PC-9 (cell line): ENCODE measurements around the gene VPS13D. TPM values are rescaled to one million over a fixed set of nuclear protein-coding genes. Genes with fewer than 3 reads are reported as not detected.
A peak's percentile ranks its signal among the peaks of the same experiment; 100 is the strongest.

Source experiments
- BruUV-seq: library from RNA; stranded (reverse); fragments of 400-500 nt; replicated peaks from 2 replicates; lab custom pipeline; 2021; lab: Mats Ljungman, UMichigan
- CTCF ChIA-PET: fragments of 300-600 bp; sonication (Branson Sonifier 250); formaldehyde crosslinking; loops from one replicate; lab custom pipeline; 2022; ENCODE audit warnings: antibody characterized with exemption; lab: Charles Lee
- POLR2A ChIA-PET: fragments of 300-600 bp; sonication (Branson Sonifier 250); formaldehyde crosslinking; loops from one replicate; lab custom pipeline; 2022; ENCODE audit warnings: antibody characterized with exemption; ENCODE audit not compliant: unreplicated experiment; lab: Charles Lee
- DNase-seq, 2 experiments: peaks; one replicate each; pipeline versions ENCODE4 v3.0.0 to v3.0.0-alpha.2; 2015 to 2022; ENCODE audit warnings: mixed read lengths in 1 of 2
- H2AFZ ChIP-seq: fragments of 200-600 bp; sonication (generic); 2 replicates; pipeline ENCODE4 v1.8.1; 2017; ENCODE audit warnings: antibody characterized with exemption
- H3F3A ChIP-seq: fragments of 200-600 bp; sonication (generic); 2 replicates; pipeline ENCODE4 v1.8.1; 2017; ENCODE audit warnings: antibody characterized with exemption, mild to moderate bottlenecking, low read depth; ENCODE audit not compliant: insufficient read depth
- H3K27ac ChIP-seq: fragments of 200-600 bp; sonication (generic); 2 replicates; pipeline ENCODE4 v1.6.1; 2016; ENCODE audit warnings: mixed run types
- H3K27me3 ChIP-seq: fragments of 200-600 bp; sonication (generic); 2 replicates; pipeline ENCODE4 v1.6.1; 2016; ENCODE audit warnings: low read depth, mixed run types; ENCODE audit not compliant: insufficient read depth
- H3K36me3 ChIP-seq: fragments of 200-600 bp; sonication (generic); 2 replicates; pipeline ENCODE4 v1.6.1; 2016; ENCODE audit warnings: low read depth, mixed run types
- H3K4me1 ChIP-seq: fragments of 200-600 bp; sonication (generic); replicated peaks from 2 replicates; pipeline ENCODE4 v1.6.1; 2016; ENCODE audit warnings: mixed run types; ENCODE audit not compliant: insufficient read depth
- H3K4me2 ChIP-seq: fragments of 200-600 bp; sonication (generic); 2 replicates; pipeline ENCODE4 v1.6.1; 2017; ENCODE audit warnings: mixed run types
- H3K4me3 ChIP-seq: fragments of 200-600 bp; sonication (generic); 2 replicates; pipeline ENCODE4 v1.6.1; 2016; ENCODE audit warnings: mixed run types
- H3K79me2 ChIP-seq: fragments of 200-600 bp; sonication (generic); 2 replicates; pipeline ENCODE4 v1.6.1; 2017; ENCODE audit warnings: low read depth, mixed run types
- H3K9me2 ChIP-seq: fragments of 200-600 bp; sonication (generic); 2 replicates; pipeline ENCODE4 v1.8.1; 2017; ENCODE audit warnings: mild to moderate bottlenecking; ENCODE audit not compliant: insufficient read depth
- H3K9me3 ChIP-seq: fragments of 200-600 bp; sonication (generic); 2 replicates; pipeline ENCODE4 v1.8.1; 2016; ENCODE audit warnings: low read depth; ENCODE audit not compliant: insufficient read depth
- H4K20me1 ChIP-seq: fragments of 200-600 bp; sonication (generic); 2 replicates; pipeline ENCODE4 v1.8.1; 2017; ENCODE audit not compliant: insufficient read depth
- CTCF ChIP-seq: fragments of 200-600 bp; sonication (generic); conservative IDR thresholded peaks from 2 replicates; pipeline ENCODE4 v1.6.1; 2017; ENCODE audit warnings: mixed run types, antibody characterized with exemption, mild to moderate bottlenecking, moderate library complexity
- EZH2 ChIP-seq: fragments of 200-600 bp; sonication (generic); IDR thresholded peaks from 2 replicates; pipeline ENCODE4 v1.8.0; 2017; ENCODE audit warnings: antibody characterized with exemption, low read depth
- intact Hi-C: fragments of 100-400 bp; cut with micrococcal nuclease; formaldehyde crosslinking; loops from one replicate; pipeline ENCODE4 v1.10.0; 2022; ENCODE audit not compliant: unreplicated experiment
- total RNA-seq: library from RNA; stranded (reverse); gene quantifications from 2 replicates; pipeline ENCODE4 v1.2.3, GENCODE V29; 2021

VPS13D gene
- total RNA-seq, 1 experiment from 2014 or later, result 36.2 TPM

- Histone ChIP-seq H3K79me2 (no peaks in the 10 kb centered on the region), H4K20me1 (no peaks in the 10 kb centered on the region), H3K4me1 (peaks cover 35% of the 10 kb centered on the region), H3K27ac (peak overlapping the region; percentile 66; the same call in 1 of the 2 replicates), H2AFZ (no peak overlapping the region), H3K36me3 (no peaks in the 10 kb centered on the region), H3F3A (peaks cover 4% of the 10 kb centered on the region; the same call in 1 of the 2 replicates), H3K4me2 (no peak overlapping the region), H3K27me3 (no peaks in the 10 kb centered on the region), H3K9me2 (no peaks in the 10 kb centered on the region), H3K9me3 (no peaks in the 10 kb centered on the region), H3K4me3 (no peak overlapping the region)
- BruUV-seq, result no TSS peak
- intact Hi-C loops, result no loop called here
- ChIA-PET POLR2A (no interaction called here), CTCF (no interaction called here)
- DNase-seq, result no peak
- TF ChIP-seq EZH2, result no peak
- TF ChIP-seq CTCF, result no peak
Measured at GRCh38 chr1:12436345-12436658, 206.5 kb downstream of the VPS13D start.

GRCh38 chr1:12436817-12437599 lies 207.2 kb downstream of the VPS13D start:
- BruUV-seq, result no TSS peak
- CTCF ChIA-PET, result no interaction called here
- TF ChIP-seq CTCF, result no peak
- Histone ChIP-seq H3K79me2 (no peaks in the 10 kb centered on the region), H2AFZ (no peak overlapping the region), H3K27me3 (no peaks in the 10 kb centered on the region), H3K4me2 (peak overlapping the region; percentile 25; the same call in 1 of the 2 replicates), H3F3A (peaks cover 4% of the 10 kb centered on the region; the same call in 1 of the 2 replicates), H4K20me1 (no peaks in the 10 kb centered on the region), H3K4me1 (peaks cover 35% of the 10 kb centered on the region), H3K4me3 (no peak overlapping the region), H3K36me3 (no peaks in the 10 kb centered on the region), H3K9me3 (no peaks in the 10 kb centered on the region), H3K27ac (peak overlapping the region; percentile 66), H3K9me2 (no peaks in the 10 kb centered on the region)
- DNase-seq, result peak in 1 of 2 experiments; percentile 70
- intact Hi-C loops, result no loop called here
- POLR2A ChIA-PET, result no interaction called here

- no peaks in the 10 kb centered on the region for H3K9me3 ChIP-seq
- peaks cover 4% of the 10 kb centered on the region; the same call in 1 of the 2 replicates for H3F3A ChIP-seq
- H2AFZ ChIP-seq, result no peak overlapping the region
- peak overlapping the region; percentile 66 for H3K27ac ChIP-seq
- H3K36me3 ChIP-seq, result no peaks in the 10 kb centered on the region
- no peak for TF ChIP-seq EZH2
- TF ChIP-seq CTCF, result no peak
- peak overlapping the region; percentile 25; the same call in 1 of the 2 replicates for H3K4me2 ChIP-seq
- intact Hi-C loops, result no loop called here
- DNase-seq, result no peak
- no peaks in the 10 kb centered on the region for H4K20me1 ChIP-seq
- POLR2A ChIA-PET, result no interaction called here
- CTCF ChIA-PET, result no interaction called here
- no peak overlapping the region for H3K4me3 ChIP-seq
- no peaks in the 10 kb centered on the region for H3K9me2 ChIP-seq
- H3K79me2 ChIP-seq, result no peaks in the 10 kb centered on the region
- H3K27me3 ChIP-seq, result no peaks in the 10 kb centered on the region
- no TSS peak for BruUV-seq
- H3K4me1 ChIP-seq, result peaks cover 35% of the 10 kb centered on the region
Measured at GRCh38 chr1:12437629-12438028, 207.8 kb downstream of the VPS13D start.
